D721Med (cell line): ENCODE data around the gene WNT11.

Source experiments
- DNase-seq: peaks from one replicate; pipeline ENCODE4 v3.0.0; 2011; ENCODE audit warnings: low spot score; ENCODE audit not compliant: insufficient read length
- FAIRE-seq: peaks from 2 replicates; lab custom pipeline; 2011; peaks lifted over from hg19 to GRCh38; lab: Jason Lieb, UNC
- CTCF ChIP-seq: IDR thresholded peaks from 2 replicates; pipeline ENCODE4 v1.5.1; 2012; ENCODE audit warnings: mild to moderate bottlenecking, control low read depth; ENCODE audit not compliant: insufficient read depth; ENCODE audit errors: missing control alignments

WNT11 gene

GRCh38 chr11:76173663-76174062 lies 32.6 kb downstream of the WNT11 start:
- DNase-seq (no peak), FAIRE-seq (no peak)
- no peak for TF ChIP-seq CTCF

GRCh38 chr11:76172583-76172982 lies 33.7 kb downstream of the WNT11 start:
- DNase-seq (no peak), FAIRE-seq (no peak)
- no peak for TF ChIP-seq CTCF

- no peak for TF ChIP-seq CTCF
- DNase-seq (no peak), FAIRE-seq (no peak)
Measured at GRCh38 chr11:76170468-76170867, 35.8 kb downstream of the WNT11 start.

GRCh38 chr11:76169473-76169896 lies 36.8 kb downstream of the WNT11 start:
- FAIRE-seq = no peak
- DNase-seq = no peak
- TF ChIP-seq CTCF = no peak

- DNase-seq = no peak
- no peak for TF ChIP-seq CTCF
- no peak for FAIRE-seq
Measured at GRCh38 chr11:76167590-76167989, 38.7 kb downstream of the WNT11 start.

- no peak for TF ChIP-seq CTCF
- DNase-seq = no peak
- FAIRE-seq = no peak
Measured at GRCh38 chr11:76166314-76166713, 40.0 kb downstream of the WNT11 start.

GRCh38 chr11:76164861-76165751 lies 41.2 kb downstream of the WNT11 start:
- DNase-seq (no peak), FAIRE-seq (no peak)
- no peak for TF ChIP-seq CTCF
